ENCODE results near the gene AIMP1.
A peak's percentile ranks its signal among the peaks of the same experiment; 100 is the strongest.

Gene AIMP1

GRCh38 chr4:106315968-106316772 is at the start of gene AIMP1, which contains the start of gene TBCK:
TSS of gene AIMP1 (plus strand) at chr4:106316550. CDS start at chr4:106325010, 8,460 bp downstream.
TSS of gene TBCK (minus strand) at chr4:106316209. CDS start at chr4:106308960, 7,249 bp downstream.
- peak; percentile 76 for DNase-seq

- DNase-seq, result no peak
These were observed 47.6 kb upstream of the AIMP1 start for GRCh38 chr4:106268786-106269185.

DNA sequence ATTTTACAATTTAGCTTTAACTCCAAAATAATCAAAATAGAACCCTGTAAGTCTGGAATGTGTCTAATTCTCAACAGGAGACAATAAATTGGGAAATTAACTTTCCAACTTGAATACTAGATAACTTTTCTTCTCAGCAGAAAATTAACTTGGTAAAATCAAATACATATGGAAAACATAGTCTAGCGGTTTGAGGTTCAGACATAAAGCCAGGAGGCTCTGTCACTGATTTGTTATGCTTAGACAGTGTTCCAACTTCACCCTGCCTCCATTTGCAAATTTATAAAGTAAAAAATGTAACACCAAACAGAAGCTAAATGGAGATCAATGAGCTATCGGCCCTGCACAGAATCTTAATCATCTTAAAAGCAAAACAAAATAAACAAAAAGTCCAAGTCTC is 46.6 kb upstream of the AIMP1 start:
- DNase-seq, result no peak

DNA sequence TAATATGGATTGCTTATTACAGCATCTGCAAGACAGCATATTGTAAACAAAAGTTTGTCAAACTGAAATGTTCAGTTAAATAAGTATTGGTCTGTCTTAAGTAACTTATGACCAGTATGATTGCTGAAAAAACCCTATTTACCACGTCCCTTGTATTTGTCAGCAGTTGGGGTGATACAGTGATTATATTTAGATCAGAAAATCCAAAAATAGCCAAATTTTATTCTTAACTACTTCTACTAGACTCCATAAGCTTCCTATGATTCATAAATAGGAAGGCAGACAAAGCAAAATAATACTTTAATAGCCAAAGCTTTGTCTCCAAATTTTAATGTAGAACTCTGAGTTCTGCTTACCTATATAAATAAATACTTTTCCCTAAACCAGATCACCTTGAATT is 45.6 kb upstream of the AIMP1 start:
- DNase-seq, result no peak

DNA sequence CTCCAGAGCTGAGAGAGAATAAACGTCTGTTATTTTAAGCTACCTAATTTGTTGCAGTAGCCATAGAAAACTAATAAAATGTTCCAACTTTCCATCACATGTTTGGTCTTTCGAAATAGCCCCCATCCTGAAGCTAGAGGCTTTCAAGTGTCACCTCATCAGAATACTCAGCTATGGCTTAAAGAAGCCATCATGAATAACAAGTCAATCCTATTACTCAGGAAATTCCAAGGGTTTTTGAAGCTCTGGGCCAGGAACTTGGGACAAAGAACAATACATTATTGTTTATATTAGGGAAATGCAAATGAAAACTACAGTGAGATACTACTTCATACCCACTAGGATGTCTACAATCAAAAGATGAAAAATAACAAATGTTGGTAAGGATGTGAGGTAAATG is 42.5 kb upstream of the AIMP1 start:
- DNase-seq, result no peak

DNA sequence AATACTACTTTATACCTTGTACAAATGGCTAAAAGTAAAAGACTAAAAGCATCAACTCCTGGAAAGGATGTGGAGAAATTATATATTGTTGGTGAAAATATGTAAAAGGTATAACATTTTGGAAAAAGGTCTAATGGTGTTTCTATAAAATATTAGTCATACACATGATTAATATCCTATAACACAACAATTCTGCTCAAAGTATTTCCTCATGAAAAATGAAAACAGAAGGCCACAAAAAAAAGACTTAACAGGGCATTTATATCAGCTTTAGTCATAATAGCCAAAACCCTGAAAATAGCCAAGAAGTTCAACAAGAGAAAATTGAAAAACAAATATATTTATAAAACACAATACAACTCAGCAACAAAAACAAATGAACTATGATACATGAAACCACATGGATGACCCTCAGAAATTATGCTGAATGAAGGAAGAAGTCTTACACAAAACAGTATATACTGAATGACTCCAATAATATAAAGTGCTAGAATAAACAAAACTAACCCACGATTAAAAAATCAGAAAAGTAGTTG is 39.1 kb upstream of the AIMP1 start:
- DNase-seq, result no peak

- no peak for DNase-seq
These were observed 32.1 kb upstream of the AIMP1 start for GRCh38 chr4:106284227-106284626.

GRCh38 chr4:106286611-106287010 is 29.7 kb upstream of the AIMP1 start:
- no peak for DNase-seq

DNA sequence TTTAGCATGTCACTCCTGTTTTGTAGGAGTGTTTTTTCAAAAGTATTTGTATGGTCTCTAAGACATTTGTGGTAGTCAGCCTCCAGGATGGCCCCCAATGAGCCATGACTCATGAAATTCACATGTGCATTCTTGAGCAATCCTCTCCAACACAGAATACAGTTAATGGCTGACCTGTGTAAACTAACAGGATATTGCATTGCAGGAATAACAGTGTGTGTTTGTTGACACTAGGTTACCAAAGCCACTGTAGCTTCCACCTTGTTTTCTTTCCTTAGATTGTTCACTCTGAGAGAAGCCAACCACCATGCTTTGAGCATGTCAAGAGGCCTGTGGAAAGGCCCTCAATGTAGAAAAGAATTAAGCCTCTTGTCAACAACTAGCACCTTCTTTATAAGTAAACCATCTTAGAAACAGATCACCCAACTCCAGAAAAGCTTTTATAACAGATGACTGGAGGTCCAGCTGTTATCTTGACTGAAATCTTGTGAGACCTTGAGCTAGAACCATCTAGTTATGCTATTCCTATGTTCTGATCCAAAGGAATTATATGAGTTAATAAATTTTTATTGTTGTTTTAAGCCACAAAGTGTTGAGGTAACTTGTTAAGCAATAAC is 28.9 kb upstream of the AIMP1 start:
- DNase-seq, result no peak

DNA sequence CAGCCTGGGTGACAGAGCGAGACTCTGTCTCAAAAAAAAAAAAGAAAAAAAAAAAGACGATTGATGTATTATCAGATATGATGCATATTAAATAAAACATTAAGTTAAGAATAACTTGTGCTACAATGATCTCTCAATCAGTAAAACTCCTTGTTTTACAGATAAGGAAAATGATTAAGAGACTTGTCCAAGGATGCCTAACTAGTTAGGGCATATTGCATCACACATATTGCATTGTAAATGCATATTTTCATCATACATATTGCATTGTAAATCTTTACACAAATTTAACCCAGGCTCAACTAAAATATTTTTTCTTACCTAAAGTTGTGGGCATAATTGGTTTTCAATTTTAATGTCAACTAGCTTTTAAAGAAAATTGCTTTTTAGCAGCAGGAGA is 26.6 kb upstream of the AIMP1 start:
- DNase-seq, result no peak

- DNase-seq, result no peak
These were observed 24.7 kb upstream of the AIMP1 start for GRCh38 chr4:106291678-106292077.

GRCh38 chr4:106294062-106294461 is 22.3 kb upstream of the AIMP1 start:
- DNase-seq, result no peak

GRCh38 chr4:106297245-106298035 is 18.9 kb upstream of the AIMP1 start:
- no peak for DNase-seq

DNA sequence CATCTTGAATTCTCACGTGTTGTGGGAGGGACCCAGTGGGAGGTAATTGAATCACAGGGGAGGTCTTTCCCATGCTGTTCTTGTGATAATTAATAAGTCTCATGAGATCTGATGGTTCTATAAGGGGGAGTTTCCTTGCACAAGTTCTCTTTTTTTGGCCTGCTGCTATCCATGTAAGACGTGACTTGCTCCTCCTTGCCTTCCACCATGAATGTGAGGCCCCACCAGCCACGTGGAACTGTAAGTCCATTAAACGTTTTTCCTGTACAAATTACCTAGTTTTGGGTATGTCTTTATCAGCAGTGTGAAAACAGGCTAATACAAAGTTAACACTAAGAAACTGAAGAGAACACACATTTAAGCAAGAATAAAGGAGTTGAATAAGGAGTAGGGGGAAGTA is 16.4 kb upstream of the AIMP1 start:
- DNase-seq, result no peak

GRCh38 chr4:106301393-106302061 is 14.8 kb upstream of the AIMP1 start:
- no peak for DNase-seq

DNA sequence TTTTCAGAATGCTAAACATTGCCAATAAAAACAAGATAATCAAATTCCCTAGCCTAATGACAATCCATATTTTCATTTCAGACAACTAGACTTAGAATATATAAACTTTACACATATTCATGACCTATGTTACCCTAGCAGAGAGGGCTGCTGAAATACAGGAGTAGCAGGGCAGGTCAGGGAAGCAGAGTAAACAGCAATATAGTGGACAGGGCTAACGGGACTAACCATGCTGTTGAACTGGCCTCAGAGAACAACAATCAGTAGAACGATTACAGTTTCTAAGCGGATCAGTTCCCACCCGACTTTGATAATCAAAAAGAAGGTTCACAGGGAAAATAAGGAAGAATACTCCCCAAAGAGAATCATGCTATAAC is 14.3 kb upstream of the AIMP1 start:
- no peak for DNase-seq

DNA sequence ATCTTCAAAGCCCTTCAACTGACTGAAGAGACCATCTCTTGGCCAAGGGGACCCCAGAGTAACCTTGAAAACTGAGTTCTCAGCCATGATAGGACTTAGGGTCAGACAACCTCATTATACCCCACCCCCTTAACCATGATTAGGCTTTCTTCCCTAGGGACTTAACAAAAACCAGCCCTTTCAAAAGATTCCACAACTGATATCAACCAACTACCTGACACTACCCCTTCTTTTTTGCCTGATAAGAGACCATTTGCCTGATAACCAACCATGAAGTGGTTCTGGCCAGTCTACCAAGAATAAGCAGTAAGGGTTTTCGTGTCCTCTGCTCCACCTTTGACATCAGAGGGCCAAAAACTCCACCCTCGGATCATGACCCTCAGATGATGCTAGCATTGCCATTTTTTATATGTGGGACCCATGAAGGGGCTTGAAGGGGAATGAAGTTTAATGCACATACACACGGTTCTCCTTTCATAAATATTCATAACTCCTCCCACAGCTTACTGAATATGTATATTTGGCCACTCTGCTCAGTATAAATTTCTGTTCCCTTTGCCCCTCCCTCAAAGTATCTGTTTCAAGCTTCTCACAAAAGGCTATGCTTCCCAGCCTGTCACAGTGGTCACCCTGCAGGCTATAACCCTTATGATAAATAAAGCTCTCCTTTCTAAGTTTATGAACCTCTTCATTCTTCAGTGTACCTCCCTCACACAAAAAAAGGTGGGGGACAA is 12.6 kb upstream of the AIMP1 start:
- no peak for DNase-seq

DNA sequence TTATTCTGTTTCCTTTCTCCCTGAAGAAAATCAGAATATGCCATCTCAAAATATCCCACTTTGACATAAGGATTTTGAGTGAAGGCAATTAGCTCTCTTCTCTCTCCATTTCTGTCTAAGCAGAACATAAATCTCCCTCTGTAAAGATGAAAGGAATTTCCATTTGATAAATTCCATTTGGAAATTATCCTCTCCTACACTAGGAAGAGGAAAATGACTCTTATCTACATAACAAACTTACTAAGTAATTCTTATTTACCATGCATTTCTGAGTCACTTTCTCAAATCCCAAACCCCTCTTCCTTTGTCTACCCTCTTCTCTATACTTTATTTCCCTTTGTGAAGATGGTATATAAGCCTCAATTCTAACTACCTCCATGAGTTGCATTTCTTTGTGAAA is 11.7 kb upstream of the AIMP1 start:
- no peak for DNase-seq

- DNase-seq, result no peak
These were observed 10.8 kb upstream of the AIMP1 start for GRCh38 chr4:106305435-106306055.

DNA sequence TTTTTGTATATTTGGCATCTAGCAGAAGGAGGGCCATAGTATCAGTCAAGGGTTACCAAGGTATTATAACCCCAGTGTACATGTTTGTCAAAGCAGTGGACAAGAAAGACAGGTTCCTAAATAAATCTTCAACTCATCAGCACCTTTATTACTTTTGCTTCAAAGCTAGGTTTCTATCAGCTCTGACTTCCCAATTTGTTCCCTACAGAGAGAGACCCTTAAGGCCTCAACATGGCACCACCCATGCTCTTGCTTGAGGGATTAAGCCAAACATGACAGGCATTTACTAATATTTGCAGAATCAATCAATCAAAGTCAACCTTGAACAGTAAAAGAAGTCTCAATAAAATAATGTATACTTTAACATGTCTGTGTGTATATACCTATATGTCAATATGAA is 9.8 kb upstream of the AIMP1 start:
- no peak for DNase-seq

DNA sequence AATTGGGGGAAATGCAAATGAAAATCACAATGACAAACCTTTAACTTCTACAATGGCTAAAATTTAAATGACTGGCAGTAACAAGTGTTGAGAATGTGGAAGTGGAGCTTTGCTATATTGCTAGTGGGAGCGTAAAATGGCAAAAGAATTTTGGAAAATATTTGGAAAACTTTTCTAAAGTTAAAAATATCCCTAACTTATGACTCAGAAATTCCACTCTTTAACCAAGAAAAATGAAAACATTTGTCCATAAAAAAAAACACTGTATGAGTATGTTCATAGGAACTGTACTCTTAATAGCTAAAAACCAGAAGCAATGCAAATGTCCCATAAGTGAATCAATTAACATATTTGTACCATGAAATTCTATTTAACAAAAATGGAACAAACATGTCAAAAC is 4.0 kb upstream of the AIMP1 start:
- no peak for DNase-seq
